KG1 (cell line): ENCODE results near the gene TNS1.

Source experiments
- DNase-seq: peaks from one replicate; lab custom pipeline; 2025; lab: John Stamatoyannopoulos, UW

The TNS1 gene

GRCh38 chr2:217849154-217849975 lies 153.4 kb downstream of the TNS1 start:
- no peak for DNase-seq

GRCh38 chr2:217848351-217848957 lies 154.3 kb downstream of the TNS1 start:
- no peak for DNase-seq

GRCh38 chr2:217847552-217848350 lies 155.0 kb downstream of the TNS1 start:
- DNase-seq: no peak

GRCh38 chr2:217847115-217847514 lies 155.7 kb downstream of the TNS1 start:
- no peak for DNase-seq

GRCh38 chr2:217846321-217846743 lies 156.5 kb downstream of the TNS1 start:
- no peak for DNase-seq

- no peak for DNase-seq
Observed at GRCh38 chr2:217845301-217845700, 157.5 kb downstream of the TNS1 start.

- DNase-seq: no peak
Observed at GRCh38 chr2:217844696-217845095, 158.1 kb downstream of the TNS1 start.

- DNase-seq: no peak
Observed at GRCh38 chr2:217843324-217843723, 159.5 kb downstream of the TNS1 start.

- no peak for DNase-seq
Observed at GRCh38 chr2:217842017-217842416, 160.8 kb downstream of the TNS1 start.

GRCh38 chr2:217840522-217840921 lies 162.3 kb downstream of the TNS1 start:
- no peak for DNase-seq

- DNase-seq: no peak
Observed at GRCh38 chr2:217839750-217840107, 163.1 kb downstream of the TNS1 start.

GRCh38 chr2:217839073-217839749 lies 163.6 kb downstream of the TNS1 start:
- DNase-seq: no peak

- no peak for DNase-seq
Observed at GRCh38 chr2:217838409-217838831, 164.4 kb downstream of the TNS1 start.

- DNase-seq: no peak
Observed at GRCh38 chr2:217837530-217837929, 165.3 kb downstream of the TNS1 start.

- DNase-seq: no peak
Observed at GRCh38 chr2:217836901-217837491, 165.8 kb downstream of the TNS1 start.

- DNase-seq: no peak
Observed at GRCh38 chr2:217835931-217836891, 166.6 kb downstream of the TNS1 start.

GRCh38 chr2:217834744-217835513 lies 167.9 kb downstream of the TNS1 start:
- DNase-seq: no peak

GRCh38 chr2:217834057-217834620 lies 168.7 kb downstream of the TNS1 start:
- DNase-seq: no peak

- DNase-seq: no peak
Observed at GRCh38 chr2:217833439-217833838, 169.4 kb downstream of the TNS1 start.

- no peak for DNase-seq
Observed at GRCh38 chr2:217832987-217833386, 169.8 kb downstream of the TNS1 start.
